ENCODE data around the gene LDB2.

- TF ChIP-seq CTCF (IDR thresholded peaks at IDR 0.05) = no peak
- no peak for TF ChIP-seq ZFX (IDR thresholded peaks at IDR 0.05; ENCODE audit: borderline replicate concordance)
Observed at GRCh38 chr4:16770710-16771285, 127.6 kb downstream of the LDB2 start.
